Nephron (organoid): ENCODE data around the gene MED7.

Experiments
- H3K27ac Mint-ChIP-seq, 3 experiments: 2 replicates each; pipeline ENCODE4 v1.8.0; 2020; ENCODE audit warnings: mixed read lengths in 3 of 3, mild to moderate bottlenecking in 2 of 3, moderate library complexity in 1 of 3
- H3K27me3 Mint-ChIP-seq: 2 replicates; pipeline ENCODE4 v1.8.0; 2021; ENCODE audit warnings: low read depth, mild to moderate bottlenecking, moderate library complexity, mixed read lengths
- H3K36me3 Mint-ChIP-seq: 2 replicates; pipeline ENCODE4 v1.8.0; 2020; ENCODE audit warnings: low read depth, mixed read lengths
- H3K4me1 Mint-ChIP-seq: 2 replicates; pipeline ENCODE4 v1.8.0; 2020; ENCODE audit warnings: mixed read lengths
- H3K4me3 Mint-ChIP-seq, 3 experiments: 2 replicates each; pipeline ENCODE4 v1.8.0; 2020; ENCODE audit warnings: mild to moderate bottlenecking in 3 of 3, mixed read lengths in 3 of 3, moderate library complexity in 2 of 3
- H3K9me3 Mint-ChIP-seq: 2 replicates; pipeline ENCODE4 v1.8.0; 2020; ENCODE audit warnings: mixed read lengths
- TF ChIP-seq, protein P1 (sequence below), 3 experiments: fragments of 200-600 bp; sonication (generic); IDR thresholded peaks; one replicate each; pipeline ENCODE4 v1.5.0; 2021; ENCODE audit warnings: antibody characterized with exemption in 3 of 3; ENCODE audit not compliant: unreplicated experiment in 3 of 3

MED7 gene

GRCh38 chr5:157159209-157159751, 16.6 kb upstream of the MED7 start:
- Mint-ChIP-seq H3K4me3 (no peak overlapping the region), H3K27ac (no peak overlapping the region), H3K36me3 (no peaks in the 10 kb centered on the region), H3K9me3 (peaks cover 3% of the 10 kb centered on the region), H3K27me3 (peaks cover 5% of the 10 kb centered on the region), H3K4me1 (no peaks in the 10 kb centered on the region)
- TF ChIP-seq, protein P1, sequence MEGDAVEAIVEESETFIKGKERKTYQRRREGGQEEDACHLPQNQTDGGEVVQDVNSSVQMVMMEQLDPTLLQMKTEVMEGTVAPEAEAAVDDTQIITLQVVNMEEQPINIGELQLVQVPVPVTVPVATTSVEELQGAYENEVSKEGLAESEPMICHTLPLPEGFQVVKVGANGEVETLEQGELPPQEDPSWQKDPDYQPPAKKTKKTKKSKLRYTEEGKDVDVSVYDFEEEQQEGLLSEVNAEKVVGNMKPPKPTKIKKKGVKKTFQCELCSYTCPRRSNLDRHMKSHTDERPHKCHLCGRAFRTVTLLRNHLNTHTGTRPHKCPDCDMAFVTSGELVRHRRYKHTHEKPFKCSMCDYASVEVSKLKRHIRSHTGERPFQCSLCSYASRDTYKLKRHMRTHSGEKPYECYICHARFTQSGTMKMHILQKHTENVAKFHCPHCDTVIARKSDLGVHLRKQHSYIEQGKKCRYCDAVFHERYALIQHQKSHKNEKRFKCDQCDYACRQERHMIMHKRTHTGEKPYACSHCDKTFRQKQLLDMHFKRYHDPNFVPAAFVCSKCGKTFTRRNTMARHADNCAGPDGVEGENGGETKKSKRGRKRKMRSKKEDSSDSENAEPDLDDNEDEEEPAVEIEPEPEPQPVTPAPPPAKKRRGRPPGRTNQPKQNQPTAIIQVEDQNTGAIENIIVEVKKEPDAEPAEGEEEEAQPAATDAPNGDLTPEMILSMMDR (IDR thresholded peaks at IDR 0.05; ENCODE audit: unreplicated experiment in 3 of 3), result no peak

DNA sequence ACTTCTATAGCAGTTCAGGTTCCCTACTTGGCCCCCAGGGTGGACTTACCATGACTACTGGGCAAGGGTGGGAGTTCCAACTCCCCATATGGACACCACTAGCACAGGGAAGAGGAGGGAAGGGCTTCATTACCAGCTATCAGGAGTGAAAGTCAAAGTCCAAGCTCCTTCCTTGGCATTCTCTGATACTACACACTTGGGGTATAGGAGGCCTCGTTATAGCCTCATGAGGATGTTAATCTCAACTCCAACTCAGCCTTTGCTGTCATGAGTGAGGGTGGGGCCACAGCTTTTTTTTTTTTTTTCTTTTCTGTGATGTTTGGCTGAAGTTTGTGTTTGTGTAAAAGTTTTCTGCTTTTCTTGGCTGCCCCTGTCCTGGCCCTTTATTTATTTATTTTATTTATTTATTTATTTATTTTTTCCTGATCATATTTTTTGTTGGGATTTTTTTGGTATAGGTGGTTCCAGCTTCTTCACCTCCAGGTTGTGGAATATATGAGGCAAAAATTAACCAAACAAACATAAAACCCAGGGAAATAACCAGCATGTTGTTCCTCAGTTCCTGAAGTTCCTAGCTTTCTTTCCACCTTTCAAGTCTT, 14.7 kb upstream of the MED7 start:
- Mint-ChIP-seq H3K9me3 (peaks cover 3% of the 10 kb centered on the region), H3K27me3 (no peaks in the 10 kb centered on the region), H3K36me3 (no peaks in the 10 kb centered on the region), H3K27ac (no peak overlapping the region), H3K4me3 (no peak overlapping the region), H3K4me1 (no peaks in the 10 kb centered on the region)
- TF ChIP-seq, protein P1 (IDR thresholded peaks at IDR 0.05; ENCODE audit: unreplicated experiment in 3 of 3), result no peak

DNA sequence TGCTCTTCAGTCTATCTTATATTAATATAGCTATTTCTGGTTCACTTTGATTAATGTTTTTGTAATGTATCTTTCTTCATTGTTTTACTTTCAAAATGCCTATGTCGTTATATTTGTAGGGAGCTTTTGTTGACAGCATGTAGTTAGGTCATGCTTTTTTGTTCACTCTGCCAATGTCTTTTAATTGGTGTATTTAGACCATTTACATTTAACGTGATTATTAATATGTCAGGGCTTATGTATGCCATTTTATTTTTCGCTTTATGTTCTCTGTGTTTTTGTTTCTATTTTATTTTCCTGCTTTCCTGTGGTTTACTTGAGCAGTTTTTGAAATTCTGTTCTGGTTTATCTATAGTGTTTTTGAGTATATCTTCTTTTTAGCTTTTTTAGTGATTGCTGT, 12.6 kb upstream of the MED7 start:
- TF ChIP-seq, protein P1 (IDR thresholded peaks at IDR 0.05; ENCODE audit: unreplicated experiment in 3 of 3), result no peak
- H3K9me3 Mint-ChIP-seq, result peaks cover 3% of the 10 kb centered on the region
- no peak overlapping the region for H3K27ac Mint-ChIP-seq
- no peak overlapping the region for H3K4me3 Mint-ChIP-seq
- no peaks in the 10 kb centered on the region for H3K4me1 Mint-ChIP-seq
- H3K36me3 Mint-ChIP-seq, result no peaks in the 10 kb centered on the region
- H3K27me3 Mint-ChIP-seq, result no peaks in the 10 kb centered on the region

GRCh38 chr5:157150995-157151394, 8.3 kb upstream of the MED7 start:
- no peak overlapping the region for H3K4me3 Mint-ChIP-seq
- H3K36me3 Mint-ChIP-seq, result no peaks in the 10 kb centered on the region
- H3K9me3 Mint-ChIP-seq, result no peaks in the 10 kb centered on the region
- TF ChIP-seq, protein P1 (IDR thresholded peaks at IDR 0.05; ENCODE audit: unreplicated experiment in 3 of 3), result no peak
- H3K27me3 Mint-ChIP-seq, result peaks cover 8% of the 10 kb centered on the region
- no peak overlapping the region for H3K27ac Mint-ChIP-seq
- no peaks in the 10 kb centered on the region for H3K4me1 Mint-ChIP-seq

DNA sequence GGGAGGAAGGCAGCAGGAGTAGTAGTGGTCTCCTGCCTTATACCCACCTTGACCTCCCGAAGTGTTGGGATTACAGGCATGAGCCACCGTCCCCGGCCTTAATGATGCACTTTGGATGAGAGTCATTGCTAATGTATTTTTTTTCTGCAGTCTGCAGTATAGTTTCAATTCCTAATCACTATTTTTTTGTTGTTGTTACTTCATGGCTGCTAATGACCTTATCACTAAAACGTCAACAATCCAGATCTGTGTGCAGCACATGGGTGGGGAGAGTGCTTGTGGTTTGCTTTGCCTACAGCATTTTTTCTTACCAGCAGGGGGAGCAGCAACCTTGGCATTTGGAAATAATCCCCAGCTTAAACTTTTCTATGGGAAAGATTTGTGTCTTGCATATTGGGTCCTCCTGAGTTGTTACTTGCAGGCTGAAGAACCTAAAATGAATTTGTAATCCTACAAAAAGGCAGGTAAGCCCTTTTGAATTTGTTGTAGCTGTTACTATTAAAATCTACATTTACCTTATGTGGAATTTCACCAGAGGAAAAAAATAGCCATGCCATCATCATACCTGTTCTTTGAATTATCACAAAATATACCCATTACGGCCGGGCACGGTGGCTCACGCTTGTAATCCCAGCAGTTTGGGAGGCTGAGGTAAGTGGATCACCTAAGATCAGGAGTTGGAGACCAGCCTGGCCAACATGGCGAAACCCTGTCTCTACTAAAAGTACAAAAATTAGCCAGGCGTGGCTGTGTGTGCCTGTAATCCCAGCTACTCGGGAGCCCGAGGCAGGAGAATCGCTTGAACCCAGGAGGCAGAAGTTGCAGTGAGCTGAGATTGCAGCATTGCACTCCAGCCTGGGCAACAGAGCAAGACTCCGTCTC, 6.3 kb upstream of the MED7 start:
- Mint-ChIP-seq H3K27ac (no peak overlapping the region), H3K27me3 (peaks cover 8% of the 10 kb centered on the region), H3K36me3 (no peaks in the 10 kb centered on the region), H3K4me3 (peak overlapping the region in 1 of 3 experiments; percentile 26), H3K4me1 (no peaks in the 10 kb centered on the region), H3K9me3 (peaks cover 2% of the 10 kb centered on the region)
- TF ChIP-seq, protein P1 (IDR thresholded peaks at IDR 0.05; ENCODE audit: unreplicated experiment in 3 of 3), result peak; percentile 85 to 90 (median 85)
